Left renal pelvis (tissue), 4 donors: ENCODE results near the gene POLR2M. TPM values are rescaled to one million over a fixed set of nuclear protein-coding genes. Genes with fewer than 3 reads are reported as not detected.

Experiments used
- DNase-seq, 4 donors: peaks; one replicate each; pipeline ENCODE4 v3.0.0-alpha.2; 2013; ENCODE audit warnings: low read depth in 4 of 4, low spot score in 3 of 4
- polyA plus RNA-seq, 4 donors: library from polyadenylated mRNA; unstranded; fragments of 120-200 nt; gene quantifications; one replicate each; pipeline ENCODE4 v1.2.1, GENCODE V29; 2013; ENCODE audit not compliant: insufficient read length in 4 of 4

POLR2M gene
- 100 to 1,000 TPM in 1 of 4 donors, 10 to 100 TPM in 3; 81.6 to 104 (median 88.6) TPM for polyA plus RNA-seq

DNA sequence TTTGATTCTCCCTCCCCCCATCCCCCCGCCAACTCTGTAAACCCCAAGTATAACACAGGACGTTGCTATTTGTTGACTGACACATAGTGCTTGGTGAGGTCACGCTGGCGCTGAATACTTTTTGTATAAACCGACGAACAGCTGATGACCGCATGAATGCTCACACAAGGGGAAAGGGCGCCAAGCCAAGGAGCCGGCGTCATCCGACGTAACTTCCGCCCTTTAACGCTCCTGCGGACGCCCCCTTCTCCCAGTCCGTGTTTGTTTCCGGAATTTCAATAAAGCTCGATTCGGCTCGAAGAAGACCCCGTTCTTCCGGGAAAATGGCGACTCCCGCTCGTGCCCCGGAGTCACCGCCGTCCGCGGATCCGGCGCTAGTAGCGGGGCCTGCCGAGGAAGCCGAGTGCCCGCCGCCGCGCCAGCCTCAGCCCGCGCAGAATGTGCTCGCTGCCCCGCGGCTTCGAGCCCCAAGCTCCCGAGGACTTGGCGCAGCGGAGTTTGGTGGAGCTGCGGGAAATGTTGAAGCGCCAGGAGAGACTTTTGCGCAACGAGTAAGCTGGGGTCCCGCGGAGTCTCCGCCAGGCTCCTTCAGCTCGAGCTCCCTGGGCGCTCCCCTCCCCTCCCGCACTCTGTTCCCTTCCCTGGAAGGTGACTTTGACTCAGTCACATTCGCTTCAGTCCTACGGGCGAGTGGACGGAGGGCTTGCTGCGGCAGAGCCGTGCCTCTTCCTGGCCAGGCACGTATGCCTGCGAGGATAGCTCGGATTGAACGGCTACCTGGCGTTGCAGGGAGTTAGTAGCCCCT lies at the start of gene POLR2M:
Gene POLR2M, plus strand, starts transcription at position 310 of the 805 bp plus-strand sequence. Its CDS starts 129 bp downstream, at position 439.
- DNase-seq = peak; percentile 92 to 97 (median 94)

DNA sequence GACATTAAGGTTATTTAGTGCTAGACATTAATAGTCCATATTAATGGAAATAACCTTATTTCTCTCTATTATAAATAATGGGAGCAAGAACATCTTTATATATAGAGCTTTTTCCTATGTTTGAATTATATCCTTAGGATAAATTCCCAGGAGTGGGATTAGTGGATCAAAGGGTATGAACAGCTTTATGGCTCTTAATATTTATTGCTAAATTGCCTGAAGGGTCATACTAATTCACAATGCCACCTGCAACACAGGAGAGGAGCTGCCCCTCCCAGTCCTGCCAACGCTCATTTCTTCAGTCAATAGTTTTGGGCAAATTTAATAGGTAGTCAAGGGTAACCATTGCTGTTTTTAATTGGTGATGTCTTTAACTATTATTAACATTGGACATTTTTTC lies 48.9 kb upstream of the POLR2M start:
- DNase-seq = no peak

DNA sequence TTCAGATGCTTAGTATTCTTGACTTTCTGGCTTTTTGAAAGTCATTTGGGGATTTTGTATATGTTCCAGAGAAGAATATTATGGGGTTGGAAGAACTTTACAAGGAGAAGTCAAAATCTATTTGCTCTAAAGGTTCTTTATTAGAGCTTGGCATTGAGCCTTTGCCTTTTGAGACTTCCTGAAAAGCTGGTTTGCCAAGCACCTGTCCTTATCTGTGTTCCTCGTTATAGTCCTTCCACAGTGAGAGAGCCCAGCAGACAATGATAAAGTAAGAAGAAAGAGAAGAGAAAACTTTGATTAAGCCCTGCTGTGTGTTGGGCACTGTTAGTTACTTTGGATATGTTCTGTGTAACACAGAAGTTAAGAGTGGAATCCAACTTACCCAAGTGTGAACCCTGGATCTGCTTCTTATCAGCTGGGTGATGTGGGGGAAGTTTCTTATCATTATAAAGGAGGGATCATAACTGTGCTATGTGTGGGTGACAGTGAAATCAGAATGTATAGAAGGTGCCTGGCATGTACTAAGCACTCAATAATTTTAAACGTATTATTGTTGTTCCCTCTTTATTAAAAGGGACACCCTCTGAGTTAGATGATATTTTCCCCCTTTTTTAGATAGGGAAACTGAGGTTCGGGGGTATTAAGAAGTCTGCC lies 44.3 kb upstream of the POLR2M start:
- DNase-seq = no peak

DNA sequence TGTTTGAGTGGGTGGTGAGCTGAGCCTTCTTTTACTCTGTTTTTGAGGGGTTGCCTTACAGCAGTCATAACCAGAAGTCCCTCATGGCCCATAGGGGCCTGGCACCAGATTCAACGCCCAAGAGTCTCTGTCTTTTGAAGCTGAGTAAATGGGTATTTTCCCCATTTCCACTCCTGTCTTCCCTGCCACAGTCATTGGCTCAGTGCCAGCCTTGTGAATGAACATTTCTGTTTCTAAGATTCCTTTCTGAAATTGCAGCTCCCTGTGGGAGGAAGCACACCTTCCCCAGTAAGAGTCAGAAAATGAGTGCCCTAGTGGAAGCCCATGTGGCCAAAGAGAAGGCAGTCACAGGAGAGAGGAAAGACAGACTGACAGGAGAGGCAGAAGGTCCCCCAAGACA lies 43.7 kb upstream of the POLR2M start:
- DNase-seq = no peak

DNA sequence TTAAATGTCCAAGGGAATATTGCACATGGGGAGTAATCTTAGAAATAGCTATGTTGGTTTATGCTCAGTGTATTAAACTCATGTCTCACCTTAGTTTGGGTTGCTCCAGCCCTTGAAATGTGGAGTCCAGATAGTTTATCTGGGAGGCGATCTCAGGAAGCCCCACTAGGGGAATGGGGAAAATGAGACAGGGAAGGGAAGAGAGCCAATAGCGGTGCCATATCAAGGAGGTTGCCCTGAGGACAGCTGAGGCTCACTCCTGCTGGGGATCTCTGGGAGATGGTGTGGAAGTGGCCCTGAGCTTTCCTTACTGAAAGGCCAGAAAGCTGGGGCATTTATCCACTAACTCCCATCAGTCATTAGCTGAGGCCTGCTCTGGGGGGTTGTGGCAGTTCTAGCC lies 43.3 kb upstream of the POLR2M start:
- DNase-seq = no peak

DNA sequence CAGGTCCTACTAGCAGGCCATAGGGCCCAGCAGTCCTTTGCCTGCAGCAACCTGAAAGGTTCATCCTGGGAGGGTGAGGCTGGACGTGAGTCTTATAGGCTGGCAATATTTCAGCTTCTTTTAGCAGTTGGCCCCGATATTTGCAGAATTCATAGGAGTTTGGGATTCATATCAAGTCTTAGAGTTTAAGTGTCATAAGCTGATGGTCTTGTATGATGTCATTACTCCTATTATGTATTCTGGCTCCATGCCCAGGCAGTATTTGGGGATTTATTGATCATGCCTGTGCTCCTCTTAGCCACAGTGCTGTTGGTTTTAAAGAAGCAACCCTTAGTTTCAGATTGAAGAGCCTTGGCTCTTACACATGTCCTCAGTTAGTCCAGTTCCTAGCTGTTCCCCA lies 41.3 kb upstream of the POLR2M start:
- no peak for DNase-seq

DNA sequence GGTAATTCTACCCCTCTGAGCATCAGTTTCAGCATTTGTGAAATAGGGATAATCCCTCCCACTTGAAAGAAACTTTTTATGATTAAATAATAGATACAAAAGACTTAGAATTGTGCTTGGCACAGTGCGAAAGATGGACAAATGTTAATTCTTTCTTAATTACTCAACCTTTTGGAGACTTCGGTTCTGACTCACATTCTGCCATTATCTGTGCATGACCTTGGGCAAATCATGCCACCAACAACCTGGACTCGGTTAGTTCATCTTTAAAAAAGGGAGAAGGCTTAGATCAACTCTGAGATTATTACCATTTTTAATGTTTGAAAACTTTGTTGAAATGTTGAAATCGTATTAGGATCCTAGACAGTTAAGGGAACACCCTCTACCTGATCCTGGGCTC lies 40.6 kb upstream of the POLR2M start:
- DNase-seq = no peak

DNA sequence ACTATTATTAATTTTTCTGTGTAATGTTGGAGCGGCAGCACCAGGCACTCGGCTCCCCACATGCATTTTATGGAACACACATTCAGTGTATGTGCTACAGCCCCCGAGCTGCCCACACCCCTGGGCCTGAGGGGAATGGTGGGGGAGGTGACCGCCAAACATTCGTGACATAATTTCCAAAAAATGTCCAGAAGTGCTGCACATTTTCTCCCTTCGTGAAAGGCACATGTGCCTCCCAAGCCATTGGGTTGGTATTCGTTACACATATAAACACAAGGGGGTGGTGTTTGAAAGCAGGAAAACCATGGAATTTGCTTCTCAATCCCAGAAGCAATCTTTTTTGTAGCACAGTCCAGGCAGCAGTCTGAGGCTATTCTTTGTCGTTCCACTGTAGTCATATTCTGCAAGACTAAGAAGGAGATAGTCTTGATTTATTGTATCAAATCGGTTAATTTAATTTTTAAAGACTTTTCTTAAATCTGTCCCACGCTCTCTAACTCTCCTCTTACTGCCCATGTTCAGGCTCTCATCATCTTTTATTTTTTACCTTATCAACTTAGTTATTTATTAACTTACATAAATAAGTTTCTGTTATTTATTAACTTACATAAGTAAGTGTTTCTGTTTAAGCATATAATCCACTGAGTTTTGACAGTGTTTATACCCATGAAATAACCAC lies 39.2 kb upstream of the POLR2M start:
- peak in 2 of 4 donors; percentile 61 to 68 for DNase-seq

DNA sequence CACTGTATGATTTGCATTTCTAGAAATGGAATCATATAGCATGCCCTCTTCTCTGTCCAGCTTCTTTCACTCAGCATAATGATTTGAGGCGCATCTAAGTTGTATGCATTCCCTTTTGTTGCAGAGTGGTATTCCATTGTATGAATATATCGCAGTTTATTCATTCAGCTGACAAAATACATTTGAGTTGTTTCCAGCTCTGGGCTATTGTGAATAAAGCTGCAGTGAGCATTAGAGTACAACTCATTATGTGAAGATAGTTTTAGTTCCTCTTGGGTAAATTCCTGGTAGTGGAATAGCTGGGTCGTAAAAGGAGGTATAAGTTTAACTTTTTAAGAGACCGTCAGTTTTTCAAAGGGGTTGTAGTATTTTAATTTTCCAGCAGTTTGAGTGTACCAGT lies 38.5 kb upstream of the POLR2M start:
- DNase-seq = no peak

DNA sequence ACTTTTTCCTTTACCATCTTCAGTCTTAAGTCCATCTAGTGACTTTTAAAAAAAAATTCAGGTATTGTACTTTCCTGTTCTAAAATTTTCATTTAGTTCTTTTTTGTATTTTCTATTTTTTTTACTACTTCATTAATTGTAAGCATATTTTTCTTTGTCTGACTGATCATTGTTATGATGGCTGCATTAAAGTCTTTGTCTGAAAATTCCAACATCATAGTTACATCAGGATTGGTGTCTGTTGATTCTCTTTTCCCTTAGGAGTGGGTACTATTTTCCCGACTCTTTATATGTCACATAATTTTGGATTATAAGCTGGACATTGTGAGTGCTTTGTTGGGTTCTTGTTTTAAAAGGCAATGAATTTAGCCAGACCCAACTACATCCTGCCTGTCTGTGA lies 34.9 kb upstream of the POLR2M start:
- DNase-seq = no peak

DNA sequence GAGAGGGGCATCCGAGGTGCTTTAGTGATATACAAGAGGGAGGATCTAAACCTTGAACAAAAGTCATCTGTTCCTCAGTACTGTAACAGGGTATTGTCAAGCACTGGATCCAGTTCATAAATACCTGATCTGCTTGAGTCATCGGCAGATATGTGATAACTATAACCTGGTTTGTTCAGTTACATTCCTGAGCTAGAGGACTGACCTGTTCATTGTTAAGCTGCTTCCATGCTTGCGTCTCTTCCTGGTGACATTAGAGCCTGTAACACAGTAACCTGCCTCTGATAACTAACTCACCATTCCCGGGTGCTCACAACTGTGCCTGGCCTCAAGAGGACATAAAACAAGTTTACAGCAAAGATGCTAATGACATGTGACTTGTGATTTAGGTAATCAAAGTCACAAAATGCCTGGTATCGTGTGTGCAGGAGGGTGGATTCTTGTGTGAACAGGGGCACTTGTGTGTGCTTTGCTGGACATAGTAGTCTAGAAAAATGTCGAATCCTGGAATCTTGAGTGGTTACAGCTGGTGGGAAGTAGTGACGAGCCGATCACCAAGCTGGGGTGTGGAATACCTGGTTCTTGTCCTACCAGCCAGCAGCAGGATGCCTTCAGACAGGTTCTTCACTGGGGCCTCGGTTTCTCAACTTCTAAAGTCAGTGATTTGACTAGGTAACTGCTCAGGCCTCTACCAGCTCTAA lies 30.9 kb upstream of the POLR2M start:
- DNase-seq = no peak

DNA sequence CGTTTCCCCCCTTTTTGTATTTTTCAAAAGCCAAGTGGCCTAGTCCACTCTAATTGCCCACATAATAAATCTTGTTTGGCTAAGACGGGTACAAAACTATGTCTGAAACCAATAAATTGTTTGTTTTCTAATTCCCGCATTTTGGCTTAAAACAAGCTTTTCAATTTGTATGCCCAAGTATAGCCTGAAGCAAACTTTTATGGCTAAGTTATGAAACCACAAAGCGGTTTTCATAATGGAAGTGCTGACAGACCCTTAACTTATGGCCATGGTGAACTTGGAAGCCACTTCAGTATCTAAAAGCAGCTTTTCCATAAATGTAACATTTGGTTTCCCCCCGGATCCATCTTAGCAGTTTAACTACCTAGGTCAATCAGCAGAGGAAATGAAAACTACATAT lies 29.9 kb upstream of the POLR2M start:
- DNase-seq = no peak

DNA sequence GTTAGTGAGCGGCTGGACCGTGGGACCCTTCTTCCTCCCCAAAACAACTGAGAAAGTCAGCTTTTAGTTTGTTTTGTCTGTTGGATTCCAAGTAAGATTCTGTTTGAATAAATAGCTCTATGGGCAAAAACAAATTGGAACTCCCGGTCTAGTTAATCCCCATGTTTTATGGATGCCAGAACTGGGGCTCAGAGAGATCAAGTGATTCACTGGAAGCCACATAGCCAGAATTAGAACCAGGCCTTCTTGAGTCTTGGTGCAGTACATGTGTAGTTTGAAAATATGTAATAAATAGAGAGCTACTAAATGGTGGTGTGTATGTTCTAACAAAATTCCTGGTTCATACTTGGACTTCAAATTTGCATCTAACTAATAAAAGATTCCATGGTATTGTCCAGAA lies 29.3 kb upstream of the POLR2M start:
- DNase-seq = no peak

DNA sequence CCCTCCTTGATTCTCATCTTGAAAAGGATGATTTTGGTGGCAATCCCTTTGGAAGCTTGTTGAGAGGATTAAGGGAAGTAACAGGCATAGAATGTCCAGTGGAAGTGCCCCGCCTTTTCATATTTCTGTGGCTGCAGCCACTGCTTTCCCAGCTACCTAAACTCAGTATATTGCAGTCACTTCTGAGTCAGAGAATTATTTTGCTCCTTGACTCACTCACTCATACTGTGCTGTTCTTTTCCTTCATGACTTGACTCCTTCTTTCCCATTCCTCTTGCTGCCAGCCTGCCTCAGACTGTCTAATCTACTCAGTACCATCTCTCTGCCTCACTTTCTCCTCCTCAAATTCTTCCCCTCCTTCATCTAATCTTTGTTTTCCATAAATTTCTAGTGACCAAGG lies 26.5 kb upstream of the POLR2M start:
- no peak for DNase-seq

DNA sequence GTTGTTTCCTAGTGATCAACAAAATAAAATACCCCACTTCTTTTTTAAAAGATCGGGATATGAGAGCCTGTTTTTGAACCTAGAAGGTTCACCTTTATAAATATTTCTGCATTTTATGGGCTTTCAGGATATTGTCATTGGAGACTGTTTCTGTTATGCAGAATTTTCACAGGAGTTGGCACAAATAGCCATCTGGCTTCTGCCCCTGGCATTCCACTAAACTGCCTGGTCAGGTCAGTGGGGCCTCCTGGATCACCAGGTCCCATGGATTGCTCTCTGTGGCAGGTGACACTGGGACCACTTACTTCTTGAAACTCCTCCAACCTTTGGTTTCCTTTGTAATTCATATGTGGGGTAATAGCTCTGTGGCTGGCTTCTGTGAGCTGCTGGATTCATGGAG lies 25.5 kb upstream of the POLR2M start:
- DNase-seq = no peak

DNA sequence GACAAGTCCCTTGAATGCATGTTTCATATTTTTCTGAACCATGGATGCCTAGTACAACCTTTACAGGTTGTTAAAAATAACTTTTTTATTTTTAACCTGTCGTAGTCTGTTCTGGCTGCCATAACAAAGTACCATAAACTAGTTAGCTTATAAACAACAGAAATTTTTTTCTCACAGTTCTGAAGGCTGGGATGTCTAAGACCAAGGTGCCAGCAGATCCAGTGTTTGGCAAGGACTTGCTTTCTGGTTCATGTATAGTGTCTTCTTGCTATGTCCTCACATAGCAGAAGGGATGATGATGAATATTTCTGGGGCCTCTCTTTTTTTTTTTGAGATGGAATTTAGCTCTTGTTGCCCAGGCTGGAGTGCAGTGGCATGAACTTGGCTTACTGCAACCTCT lies 23.0 kb upstream of the POLR2M start:
- DNase-seq = no peak

DNA sequence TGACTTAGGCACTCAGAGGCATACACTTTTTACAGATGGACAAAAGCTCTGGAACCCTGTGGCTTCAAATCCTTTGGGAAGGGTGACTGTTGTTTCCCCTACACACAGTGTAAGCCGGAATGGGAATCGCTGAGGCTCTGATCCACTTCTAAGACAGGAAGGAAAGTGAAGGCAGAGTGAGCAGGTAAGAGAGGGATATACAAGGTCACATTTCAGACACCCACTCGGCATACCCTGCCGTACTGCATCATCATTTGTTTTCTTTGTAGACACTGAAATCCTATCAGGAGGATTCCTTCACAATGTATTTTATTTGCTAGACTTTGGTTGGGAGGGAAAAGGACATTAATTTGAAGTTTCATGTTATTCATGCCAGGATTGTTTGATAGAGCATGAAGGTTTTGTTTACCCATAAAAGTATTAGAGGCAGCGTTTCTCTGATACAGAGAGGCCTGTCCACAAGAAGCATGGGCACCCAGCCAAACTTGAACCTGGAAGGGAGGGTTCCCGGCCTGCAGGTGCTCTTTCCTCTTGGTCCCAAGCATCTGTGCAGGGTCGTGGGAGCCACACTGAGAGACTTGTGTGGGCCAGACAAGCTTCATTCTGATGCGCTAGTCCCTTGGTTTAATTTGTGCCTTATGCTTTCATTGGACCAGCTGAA lies 21.9 kb upstream of the POLR2M start:
- no peak for DNase-seq

DNA sequence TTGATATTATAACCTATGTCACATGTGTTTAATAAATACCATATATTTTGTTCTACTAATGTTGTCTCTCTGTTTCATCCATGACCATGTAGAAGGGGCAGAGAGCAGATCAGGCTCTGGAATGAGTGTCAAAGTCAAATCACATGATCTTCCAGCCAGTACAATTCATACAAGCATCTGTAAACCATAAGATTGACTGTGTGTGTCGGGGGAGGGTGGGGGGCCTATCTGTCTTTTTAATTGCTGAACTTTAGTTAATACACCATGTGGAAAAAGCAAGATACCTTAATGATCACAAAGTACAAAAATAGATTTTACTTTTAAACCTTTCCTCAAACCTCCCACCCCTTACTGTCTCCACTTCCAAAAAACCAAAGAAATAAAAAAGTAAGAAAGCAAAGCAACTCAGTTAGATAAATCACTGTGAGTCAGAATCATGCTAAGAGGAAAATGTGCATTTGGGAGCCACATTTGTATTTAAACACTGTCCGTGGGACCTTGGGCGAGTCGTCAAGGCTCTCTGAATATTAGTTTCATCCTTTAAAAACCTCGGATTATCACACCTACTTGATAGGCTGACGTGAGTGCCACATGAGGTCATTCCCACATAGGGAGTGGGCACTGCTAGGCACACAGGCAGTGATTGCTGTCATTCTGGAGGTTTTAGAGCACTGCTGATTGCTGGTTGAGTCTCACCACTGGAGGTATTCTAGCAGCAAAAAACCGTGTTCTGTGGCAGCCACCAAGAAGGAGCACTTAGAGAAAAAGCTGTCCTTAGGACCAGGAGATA lies 21.0 kb upstream of the POLR2M start:
- DNase-seq = no peak

DNA sequence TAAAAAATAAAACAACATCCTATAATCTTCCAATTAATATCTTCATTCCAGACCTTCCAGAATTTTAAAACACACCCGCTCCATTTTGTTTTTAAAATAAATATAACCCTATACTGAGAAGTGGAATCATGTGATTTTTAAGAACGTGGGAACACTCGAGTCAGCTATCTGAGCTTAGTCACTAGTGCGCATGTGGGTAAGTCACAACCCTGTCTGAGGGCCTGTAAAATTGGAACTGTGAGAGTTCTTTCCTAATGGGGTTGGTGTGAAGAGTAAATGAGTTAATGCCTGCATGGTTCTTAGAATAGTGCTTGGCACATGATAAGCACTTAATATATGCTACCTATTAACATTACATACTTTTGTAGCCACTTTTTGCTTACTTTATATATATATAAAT lies 19.9 kb upstream of the POLR2M start:
- DNase-seq = no peak
